CD4-positive, alpha-beta T cell treated with Interleukin-4 for 4 hours (primary cell): ENCODE measurements around the gene FZD4.
"Not testable (repeated sequence)": the region's sequence is repeated elsewhere in the genome, so short reads cannot be mapped to it uniquely, and the experiment has no call there.

ENCODE experiments used
- DNase-seq: peaks from one replicate; pipeline ENCODE4 v3.0.0-alpha.2; 2020

FZD4 gene

DNA sequence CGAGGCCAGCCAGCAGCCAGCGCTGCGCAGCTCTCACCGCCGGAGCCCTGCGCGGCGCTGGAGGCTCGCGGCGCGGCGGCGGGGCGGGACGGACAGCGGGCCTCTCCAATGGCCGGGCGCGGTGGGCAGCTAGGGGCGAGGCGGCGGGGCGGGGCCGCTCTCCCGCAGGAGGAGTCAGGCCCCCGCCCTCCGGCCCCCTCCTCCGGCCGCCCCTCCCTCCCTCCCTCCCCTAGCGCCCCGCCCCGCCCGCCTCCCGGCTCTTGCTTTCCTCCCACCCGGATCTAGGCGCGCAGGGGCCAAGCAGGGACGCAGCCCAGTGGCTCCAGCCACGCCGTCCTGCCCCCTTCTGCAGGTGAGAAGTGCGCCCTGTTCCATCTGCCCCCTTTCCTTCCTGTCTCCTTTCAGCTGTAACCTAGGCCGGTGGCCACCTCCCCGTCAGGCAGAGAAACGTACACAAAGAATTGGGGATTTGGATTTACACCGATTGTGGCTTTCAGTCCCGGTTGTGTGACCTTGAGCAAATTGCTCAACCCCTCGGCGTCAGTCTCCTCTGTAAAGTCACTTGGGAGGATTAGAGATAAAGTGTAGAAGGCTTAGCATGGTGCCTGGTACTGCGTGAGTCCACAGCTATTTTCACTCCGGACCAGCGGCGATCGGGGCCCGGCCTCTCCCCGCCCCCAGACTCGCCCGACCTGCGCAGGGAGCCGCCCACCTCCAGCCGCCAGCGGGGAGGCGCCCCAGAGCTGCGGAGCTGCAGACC lies at the start of gene FZD4:
Gene FZD4 (minus strand): TSS at position 35 of the 760 bp plus-strand sequence. CDS start 310 bp downstream, outside the sequence.
- peak; percentile 47 for DNase-seq

GRCh38 chr11:87004281-87004680 lies 49.1 kb upstream of the FZD4 start:
- not testable (repeated sequence) for DNase-seq

DNA sequence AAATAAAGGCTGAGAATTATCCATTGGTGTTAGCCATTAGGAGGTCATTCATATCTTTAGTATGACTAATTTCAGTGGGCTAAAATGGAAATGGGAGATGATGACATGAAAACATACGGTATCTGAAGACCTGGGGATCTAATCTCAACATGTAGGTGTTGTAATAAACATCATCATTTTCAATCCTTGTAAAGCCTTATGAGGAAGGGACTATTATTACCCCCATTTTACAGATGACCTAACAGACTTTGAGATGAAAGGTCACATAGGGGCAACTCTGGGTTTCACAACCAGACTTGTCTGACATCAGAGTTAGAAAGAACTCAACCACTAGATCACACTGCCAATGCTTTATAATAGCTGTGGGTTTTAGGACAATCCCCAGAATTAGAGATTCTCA lies 47.7 kb upstream of the FZD4 start:
- DNase-seq = no peak

GRCh38 chr11:86999859-87000753 lies 44.9 kb upstream of the FZD4 start:
- no peak for DNase-seq

DNA sequence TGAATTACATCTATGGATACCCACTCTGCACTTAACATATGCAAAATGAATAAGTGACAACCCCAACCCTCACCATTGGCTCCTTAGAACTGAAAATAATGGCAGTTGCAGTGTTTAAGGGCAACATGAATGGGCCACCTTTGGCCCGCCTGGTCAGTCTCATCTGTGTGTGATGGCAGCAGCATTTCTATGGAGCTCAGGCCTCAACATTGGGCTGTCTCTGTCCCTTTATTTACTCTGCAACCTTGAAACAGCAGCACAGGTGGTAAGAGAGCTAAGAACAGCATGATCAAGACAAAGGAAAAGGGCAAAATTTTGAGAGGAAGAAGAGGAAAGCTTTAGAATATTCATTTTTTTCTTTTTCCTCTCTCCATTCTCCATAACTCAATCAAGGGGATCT lies 44.2 kb upstream of the FZD4 start:
- DNase-seq = no peak

DNA sequence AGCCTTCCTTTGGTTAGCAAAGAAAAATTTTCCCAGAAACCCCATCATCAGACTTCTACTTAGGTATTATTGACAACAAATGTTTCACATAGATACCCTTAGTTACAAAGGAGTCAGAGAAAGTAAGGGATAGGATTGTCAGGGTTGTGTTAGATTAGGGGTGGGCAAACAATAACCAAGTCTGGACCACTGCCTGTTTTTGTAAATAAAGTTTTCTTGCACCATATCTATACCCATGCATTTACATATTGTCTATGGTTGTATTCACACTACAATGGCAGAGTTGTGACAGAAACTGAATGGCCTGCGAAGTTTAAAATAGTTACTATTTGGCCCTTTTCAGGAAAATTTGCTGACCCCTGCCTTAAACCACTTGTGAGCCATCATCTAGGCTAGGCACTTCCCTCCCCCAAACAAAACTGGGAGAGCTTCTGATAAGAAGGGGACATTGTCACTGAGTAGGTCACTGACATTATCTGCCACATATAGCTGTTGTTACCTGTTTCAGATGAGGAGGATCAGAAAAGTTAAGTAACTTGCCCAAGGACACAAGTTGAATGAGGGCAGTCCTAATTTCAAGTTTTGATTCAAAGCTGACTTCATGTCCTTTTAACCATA lies 41.9 kb upstream of the FZD4 start:
- no peak for DNase-seq

- no peak for DNase-seq
Measured at GRCh38 chr11:86993031-86993430, 37.8 kb upstream of the FZD4 start.

DNA sequence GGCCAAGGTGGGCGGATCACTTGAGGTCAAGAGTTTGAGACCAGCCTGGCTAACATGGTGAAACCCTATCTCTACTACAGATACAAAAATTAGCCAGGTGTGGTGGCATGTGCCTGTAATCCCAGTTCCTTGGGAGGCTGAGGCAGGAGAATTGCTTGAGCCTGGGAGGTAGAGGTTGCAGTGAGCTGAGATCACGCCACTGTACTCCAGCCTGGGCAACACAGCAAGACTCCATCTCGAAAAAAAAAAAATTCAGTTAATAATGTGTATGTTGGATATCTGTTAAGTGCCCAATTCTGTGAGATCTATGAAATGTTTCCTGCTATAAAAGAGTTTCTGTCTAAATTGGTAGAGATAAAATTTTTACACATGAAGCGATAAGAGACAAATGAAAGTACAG lies 37.1 kb upstream of the FZD4 start:
- not testable (repeated sequence) for DNase-seq

DNA sequence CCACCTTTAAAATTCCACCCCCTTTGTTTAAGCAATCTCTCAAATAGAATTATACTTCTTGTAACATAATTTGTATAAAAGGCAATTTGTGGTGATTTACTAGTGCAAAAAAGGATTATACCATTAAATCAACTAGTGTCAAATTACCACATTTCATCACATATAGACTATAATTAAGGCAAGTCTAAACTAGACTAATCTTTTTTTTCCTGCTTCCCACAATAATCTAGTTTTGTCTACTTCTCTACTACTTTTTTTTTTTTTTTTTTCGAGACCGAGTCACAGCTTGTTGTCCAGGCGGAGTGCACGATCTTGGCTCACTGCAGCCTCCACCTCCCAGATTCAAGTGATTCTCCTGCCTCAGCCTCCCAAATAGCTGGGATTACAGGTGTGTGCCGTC lies 36.1 kb upstream of the FZD4 start:
- DNase-seq = no peak

GRCh38 chr11:86990515-86990914 lies 35.3 kb upstream of the FZD4 start:
- no peak for DNase-seq

DNA sequence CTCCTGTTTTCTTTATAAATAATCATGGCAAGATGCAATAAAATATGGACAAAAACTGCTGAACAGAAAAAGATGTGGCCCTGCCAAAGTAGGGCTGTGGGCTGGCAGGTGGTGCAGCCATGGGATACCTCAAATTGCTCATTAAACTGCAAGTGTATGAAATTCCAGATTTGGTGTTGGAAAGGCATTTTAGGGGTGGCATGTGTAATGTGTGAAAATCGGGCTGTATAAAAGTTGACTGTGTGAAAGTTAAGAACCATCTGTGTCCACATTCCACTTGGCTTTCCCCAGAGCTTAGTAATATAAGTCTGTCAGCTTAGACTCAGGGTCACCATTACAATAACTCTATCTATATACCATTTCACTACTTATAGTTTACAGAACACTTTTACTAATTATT lies 34.8 kb upstream of the FZD4 start:
- no peak for DNase-seq

DNA sequence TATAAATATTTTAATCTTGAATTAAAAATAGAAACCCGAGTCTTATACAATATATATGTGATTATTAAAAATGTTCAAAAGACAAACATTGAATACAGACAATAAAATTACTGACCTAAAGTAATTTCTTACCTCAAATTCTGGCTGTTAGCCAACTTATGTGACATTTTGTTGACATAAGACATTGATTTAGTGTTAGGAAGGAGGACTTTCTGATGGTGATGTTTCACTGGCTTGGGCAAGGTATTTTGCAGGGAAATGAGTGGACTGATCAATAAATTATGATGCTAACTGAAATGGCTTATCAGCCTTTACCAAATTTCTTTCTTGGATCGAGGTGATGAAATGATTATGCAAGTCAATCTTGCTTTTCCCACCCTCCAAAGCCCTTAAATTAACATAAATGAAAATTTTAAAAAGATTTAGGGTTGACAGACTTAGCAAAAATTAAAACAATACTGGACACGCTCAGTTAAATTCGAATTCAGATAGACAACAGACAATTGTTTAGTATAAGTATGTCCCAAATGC lies 33.2 kb upstream of the FZD4 start:
- no peak for DNase-seq

GRCh38 chr11:86987679-86988078 lies 32.5 kb upstream of the FZD4 start:
- no peak for DNase-seq

- no peak for DNase-seq
Measured at GRCh38 chr11:86984701-86985100, 29.5 kb upstream of the FZD4 start.

DNA sequence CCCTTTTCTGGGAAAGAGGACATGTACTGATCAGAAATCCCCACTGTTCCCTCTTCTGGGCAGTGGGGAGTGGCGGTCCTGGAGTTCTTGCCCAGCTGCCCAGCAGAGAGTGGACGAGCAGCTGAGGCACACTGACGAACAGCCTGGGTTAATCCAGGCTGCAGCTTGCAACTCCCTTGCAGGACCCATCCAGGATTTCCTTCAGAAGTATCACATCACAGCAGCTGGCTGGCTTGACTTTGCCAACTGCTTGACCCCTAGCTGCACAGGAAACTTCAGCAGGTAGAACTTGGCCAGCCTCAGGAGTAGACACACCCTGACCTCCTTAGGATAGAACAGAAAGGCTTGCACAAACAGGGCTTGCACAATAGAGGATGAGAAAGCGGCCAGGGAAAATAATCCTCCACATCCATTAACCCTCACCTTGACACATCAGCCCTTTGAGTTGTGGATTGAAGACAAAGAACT lies 27.9 kb upstream of the FZD4 start:
- no peak for DNase-seq

DNA sequence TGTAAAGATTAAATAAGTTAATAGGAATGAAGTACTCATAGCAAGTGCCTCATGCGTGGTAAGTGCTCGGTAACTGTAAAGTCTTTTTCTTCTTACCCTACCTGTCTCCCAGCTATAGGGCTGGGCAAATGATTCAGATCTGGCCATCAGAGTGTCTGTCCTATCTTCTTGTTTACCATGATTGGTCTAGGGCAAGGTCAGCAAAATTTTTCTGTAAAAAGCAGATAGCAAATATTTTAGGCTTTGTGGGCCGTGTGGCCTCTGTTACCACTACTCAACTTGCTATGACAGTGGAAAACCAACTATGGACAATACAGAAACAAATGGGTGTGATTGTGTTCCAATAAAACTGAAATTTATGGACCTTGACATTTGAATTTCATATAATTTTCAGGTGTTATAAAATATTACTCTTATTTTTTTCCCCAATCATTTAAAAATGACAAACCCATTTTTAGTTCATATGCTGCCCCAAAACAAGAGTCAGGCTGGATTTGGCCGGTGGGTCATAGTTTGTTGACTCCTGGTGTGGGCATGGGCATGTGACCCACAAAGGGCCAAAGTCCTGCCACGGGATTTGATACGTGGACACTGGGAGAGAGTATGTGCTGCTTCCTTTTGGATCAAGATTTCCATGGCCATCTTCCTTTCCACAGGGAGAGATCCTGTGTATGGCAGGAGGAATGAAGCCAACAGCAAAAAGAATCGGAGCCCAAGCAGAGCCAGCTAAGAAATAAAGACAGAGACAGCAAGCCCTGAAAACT lies 26.8 kb upstream of the FZD4 start:
- no peak for DNase-seq

DNA sequence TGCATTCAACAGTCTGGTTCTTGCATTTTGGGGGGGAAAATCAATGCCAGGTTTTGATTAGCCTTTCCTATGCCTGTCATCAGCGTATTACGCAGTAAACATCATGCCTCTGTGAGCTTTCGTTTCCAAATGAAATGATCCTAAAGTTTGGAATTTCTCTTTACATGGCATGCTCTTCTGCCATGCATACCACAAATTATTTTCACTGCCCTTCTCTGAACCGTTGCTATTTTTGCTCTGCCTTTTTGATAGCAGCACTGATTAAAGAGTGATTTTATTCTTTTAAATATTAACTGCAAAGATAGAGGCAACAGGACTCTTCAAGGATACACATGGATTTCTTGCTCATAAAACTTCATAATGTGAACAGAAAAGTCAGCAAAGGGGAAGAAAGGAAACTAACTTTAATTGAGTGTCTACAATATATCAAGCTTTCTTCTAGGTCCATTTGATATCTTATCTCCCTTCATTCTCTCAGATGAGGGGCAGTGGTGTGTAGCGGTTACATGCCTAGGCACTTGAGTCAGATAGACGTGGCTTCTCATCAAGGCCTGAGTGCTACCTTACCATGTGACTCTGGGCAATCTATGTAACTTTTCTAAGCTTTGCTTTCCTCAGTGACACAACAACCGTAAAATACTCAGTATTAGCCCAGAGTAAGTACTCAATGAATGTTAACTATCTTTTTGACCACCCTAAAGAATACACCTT lies 25.0 kb upstream of the FZD4 start:
- DNase-seq = no peak

- peak; percentile 40 for DNase-seq
Measured at GRCh38 chr11:86978756-86979608, 23.8 kb upstream of the FZD4 start.

- DNase-seq = no peak
Measured at GRCh38 chr11:86978247-86978646, 23.1 kb upstream of the FZD4 start.

DNA sequence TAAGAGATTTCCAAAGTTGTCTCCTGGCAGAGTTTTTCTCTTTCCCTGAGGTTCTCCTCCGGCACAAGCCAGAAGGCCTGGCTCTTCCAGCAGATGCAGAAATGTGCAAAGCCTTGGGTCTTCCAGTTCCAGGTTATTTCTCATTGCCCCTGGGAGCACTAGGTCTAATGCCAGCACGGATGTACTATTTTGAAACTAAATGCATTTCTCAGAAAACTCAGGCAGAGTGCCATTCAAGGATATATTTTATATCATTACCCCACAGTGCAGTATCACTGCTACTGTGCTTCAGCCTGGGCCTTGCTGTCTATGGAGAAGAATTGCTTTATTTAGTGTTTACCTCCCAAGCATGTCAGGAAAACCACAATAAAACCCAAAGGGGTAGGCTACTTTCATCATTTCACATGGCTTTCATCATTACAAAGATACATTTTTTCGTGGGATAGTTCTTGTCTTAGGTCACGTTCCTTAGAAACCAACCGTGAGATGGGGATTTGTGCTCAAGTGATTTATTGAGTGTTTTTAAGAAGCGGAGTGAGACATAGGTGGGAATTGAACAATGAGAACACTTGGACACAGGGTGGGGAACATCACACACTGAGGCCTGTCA lies 22.4 kb upstream of the FZD4 start:
- no peak for DNase-seq
